Fibroblast of lung (primary cell): ENCODE measurements around the gene GAGE10.

ENCODE experiments used
- CTCF ChIP-seq, 2 donors: IDR thresholded peaks in 1 of 2; conservative IDR thresholded peaks in 1 of 2; 1 replicate in 1 of 2; 2 replicates in 1 of 2; pipeline ENCODE4 v1.5.1; 2011 to 2012; ENCODE audit warnings: low read length in 2 of 2, control low read depth in 1 of 2, inconsistent platforms in 1 of 2, low read depth in 1 of 2, mild to moderate bottlenecking in 1 of 2
- EZH2 ChIP-seq: IDR thresholded peaks from 2 replicates; pipeline ENCODE4 v1.5.1; 2012; ENCODE audit warnings: low read length, control low read depth, mild to moderate bottlenecking; ENCODE audit errors: missing control alignments

- TF ChIP-seq CTCF (conservative IDR thresholded peaks at IDR 0.05 in 1 of 2, IDR thresholded peaks at IDR 0.05 in 1 of 2; ENCODE audit: low read depth in 1 of 2, low read length in 2 of 2) (no peak), EZH2 (no peak)
Observed at GRCh38 chrX:49310371-49310770, 6.9 kb downstream of the GAGE10 start.
